Measurements from ENCODE around the gene HRAS. TPM values are rescaled to one million over a fixed set of nuclear protein-coding genes. Genes with fewer than 3 reads are reported as not detected.

The HRAS gene
- total and polyA plus RNA-seq, 8 donors = 14.2 to 181 (median 70.8) TPM

GRCh38 chr11:528815-529727 lies 6.3 kb downstream of the HRAS start:
- Histone ChIP-seq H3K4me1 (peaks cover 7 to 16% (median 14%) of the 10 kb centered on the region in 4 donors), H3K36me3 (peaks cover 13 to 36% (median 32%) of the 10 kb centered on the region in 4 donors), H3K27me3 (no peaks in the 10 kb centered on the region), H3K27ac (no peak overlapping the region), H3K4me3 (no peak overlapping the region), H3K9me3 (no peaks in the 10 kb centered on the region)
- no peak for TF ChIP-seq POLR2AphosphoS5 (IDR thresholded peaks at IDR 0.05)
- TF ChIP-seq EP300 (IDR thresholded peaks at IDR 0.05) = no peak
- TF ChIP-seq POLR2A (IDR thresholded peaks at IDR 0.05) = no peak
- TF ChIP-seq, protein P1, sequence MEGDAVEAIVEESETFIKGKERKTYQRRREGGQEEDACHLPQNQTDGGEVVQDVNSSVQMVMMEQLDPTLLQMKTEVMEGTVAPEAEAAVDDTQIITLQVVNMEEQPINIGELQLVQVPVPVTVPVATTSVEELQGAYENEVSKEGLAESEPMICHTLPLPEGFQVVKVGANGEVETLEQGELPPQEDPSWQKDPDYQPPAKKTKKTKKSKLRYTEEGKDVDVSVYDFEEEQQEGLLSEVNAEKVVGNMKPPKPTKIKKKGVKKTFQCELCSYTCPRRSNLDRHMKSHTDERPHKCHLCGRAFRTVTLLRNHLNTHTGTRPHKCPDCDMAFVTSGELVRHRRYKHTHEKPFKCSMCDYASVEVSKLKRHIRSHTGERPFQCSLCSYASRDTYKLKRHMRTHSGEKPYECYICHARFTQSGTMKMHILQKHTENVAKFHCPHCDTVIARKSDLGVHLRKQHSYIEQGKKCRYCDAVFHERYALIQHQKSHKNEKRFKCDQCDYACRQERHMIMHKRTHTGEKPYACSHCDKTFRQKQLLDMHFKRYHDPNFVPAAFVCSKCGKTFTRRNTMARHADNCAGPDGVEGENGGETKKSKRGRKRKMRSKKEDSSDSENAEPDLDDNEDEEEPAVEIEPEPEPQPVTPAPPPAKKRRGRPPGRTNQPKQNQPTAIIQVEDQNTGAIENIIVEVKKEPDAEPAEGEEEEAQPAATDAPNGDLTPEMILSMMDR (IDR thresholded peaks at IDR 0.05) = no peak
- 67 to 76% (median 74%) methylated on average over 18 to 29 of the region's 29 CpGs for WGBS, 5 donors
- DNase-seq = peak in 1 of 2 donors; percentile 12
- intact Hi-C loops (cut with DNase I; ENCODE audit: low total_unique reads) = no loop called here

GRCh38 chr11:528166-528814 lies 7.1 kb downstream of the HRAS start:
- WGBS, 5 donors = 82 to 91% (median 84%) methylated on average over 13 to 30 of the region's 30 CpGs
- intact Hi-C loops (cut with DNase I; ENCODE audit: low total_unique reads) = no loop called here
- DNase-seq = peak in 1 of 2 donors; percentile 6

DNA sequence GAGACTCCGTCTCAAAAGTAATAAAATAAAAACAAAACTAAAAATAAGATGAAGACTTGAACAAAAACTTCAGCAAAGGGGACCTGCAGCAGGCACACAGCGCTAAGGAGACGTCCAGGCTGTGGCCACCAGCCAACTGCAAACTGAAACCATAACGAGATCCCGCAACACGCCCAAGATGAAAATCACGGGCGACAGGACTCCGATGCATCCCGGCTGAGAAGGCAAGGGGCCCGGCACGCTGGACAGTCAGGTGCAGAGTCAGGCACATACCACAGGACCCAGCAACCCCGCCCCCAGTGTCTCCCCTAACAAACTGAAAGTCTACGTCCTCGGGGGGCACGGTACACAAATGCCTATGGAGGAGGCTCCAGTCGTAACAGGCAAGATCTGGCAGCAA lies 9.2 kb downstream of the HRAS start:
- H3K4me3 ChIP-seq = no peak overlapping the region
- WGBS, 5 donors = 74 to 83% (median 77%) methylated on average over 10 to 17 of the region's 17 CpGs
- H3K9me3 ChIP-seq = no peaks in the 10 kb centered on the region
- H3K27ac ChIP-seq = no peak overlapping the region
- no peak for DNase-seq
- intact Hi-C loops (cut with DNase I; ENCODE audit: low total_unique reads) = no loop called here
- TF ChIP-seq POLR2AphosphoS5 (IDR thresholded peaks at IDR 0.05) (no peak), EP300 (IDR thresholded peaks at IDR 0.05) (no peak), POLR2A (IDR thresholded peaks at IDR 0.05) (no peak)
- TF ChIP-seq, protein P1 (IDR thresholded peaks at IDR 0.05) = no peak
- H3K36me3 ChIP-seq = peaks cover 2 to 11% (median 6%) of the 10 kb centered on the region in 4 donors
- H3K4me1 ChIP-seq = no peaks in the 10 kb centered on the region
- H3K27me3 ChIP-seq = no peaks in the 10 kb centered on the region

More at GRCh38 chr11:528166-528814, 7.1 kb downstream of the HRAS start:
- peaks cover 13 to 32% (median 27%) of the 10 kb centered on the region in 4 donors for H3K36me3 ChIP-seq
- no peak overlapping the region for H3K27ac ChIP-seq
- no peak overlapping the region for H3K4me3 ChIP-seq
- H3K4me1 ChIP-seq = peaks cover 0 to 8% (median 7%) of the 10 kb centered on the region in 4 donors
- no peaks in the 10 kb centered on the region for H3K9me3 ChIP-seq
- no peaks in the 10 kb centered on the region for H3K27me3 ChIP-seq
- TF ChIP-seq EP300 (IDR thresholded peaks at IDR 0.05) (no peak), POLR2AphosphoS5 (IDR thresholded peaks at IDR 0.05) (no peak), POLR2A (IDR thresholded peaks at IDR 0.05) (no peak)
- TF ChIP-seq, protein P1 (IDR thresholded peaks at IDR 0.05) = no peak

- no peaks in the 10 kb centered on the region for H3K27me3 ChIP-seq
- H3K4me1 ChIP-seq = peaks cover 0 to 16% (median 12%) of the 10 kb centered on the region in 4 donors
- 87 to 93% (median 92%) methylated on average over 8 to 10 of the region's 10 CpGs for WGBS, 5 donors
- peaks cover 0 to 10% (median 7%) of the 10 kb centered on the region in 4 donors for H3K9me3 ChIP-seq
- no peaks in the 10 kb centered on the region for H3K36me3 ChIP-seq
- no peak for DNase-seq
- H3K27ac ChIP-seq = no peak overlapping the region
- intact Hi-C loops (cut with DNase I; ENCODE audit: low total_unique reads) = loop anchor here (5.0 kb wide), 1 partner anchor 51 kb away; no protein-coding TSS in a partner anchor
- H3K4me3 ChIP-seq = no peak overlapping the region
- TF ChIP-seq POLR2A (IDR thresholded peaks at IDR 0.05) (no peak), POLR2AphosphoS5 (IDR thresholded peaks at IDR 0.05) (no peak), EP300 (IDR thresholded peaks at IDR 0.05) (no peak)
- TF ChIP-seq, protein P1 (IDR thresholded peaks at IDR 0.05) = no peak
Observed at GRCh38 chr11:521177-521688, 14.1 kb downstream of the HRAS start.

All from stomach (tissue), 9 donors.